Measurements from ENCODE around the gene SRGAP2. TPM values are rescaled to one million over a fixed set of nuclear protein-coding genes. Genes with fewer than 3 reads are reported as not detected.
"Not testable (repeated sequence)": the region's sequence is repeated elsewhere in the genome, so short reads cannot be mapped to it uniquely, and the experiment has no call there.

SRGAP2 gene
- total RNA-seq, 1 donor from 2014 or later: 88.4 TPM

DNA sequence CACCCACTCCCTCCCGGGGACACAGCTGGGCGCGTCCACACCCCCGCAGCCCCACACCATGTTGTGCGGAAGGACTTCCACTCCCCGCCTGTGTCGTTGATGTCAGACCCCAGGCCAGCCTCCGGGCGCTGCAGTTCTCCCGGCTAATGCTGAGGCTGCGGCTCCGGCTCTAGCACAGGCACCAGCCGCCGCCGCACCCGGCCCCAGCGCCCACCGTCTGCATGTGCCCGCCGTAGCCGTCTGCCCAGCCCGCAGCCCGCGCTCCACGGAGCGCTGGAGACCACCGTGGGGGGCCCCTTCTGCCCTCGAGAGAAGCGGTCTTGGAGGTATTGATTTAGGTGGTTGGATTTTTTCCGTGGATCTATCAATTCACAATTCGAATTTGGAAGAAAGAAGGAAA, 2.2 kb downstream of the SRGAP2 start:
- not testable (repeated sequence) for H3K36me3 Mint-ChIP-seq; H3K79me2 ChIP-seq (ENCODE audit: low read depth); DNase-seq (ENCODE audit: low spot score); H3K4me3 Mint-ChIP-seq; H3F3A ChIP-seq (ENCODE audit: low read depth); H3K4me1 Mint-ChIP-seq; H3K4me1 ChIP-seq; H3K27me3 Mint-ChIP-seq (ENCODE audit: insufficient read depth, low read depth); H3K9ac ChIP-seq; H3K9me3 ChIP-seq (ENCODE audit: low read depth); H3K36me3 ChIP-seq; H3K27me3 ChIP-seq; H3K27ac ChIP-seq; H3K9me3 Mint-ChIP-seq; H3K27ac Mint-ChIP-seq; H4K20me1 ChIP-seq (ENCODE audit: low read depth); H2AFZ ChIP-seq (replicated peaks)
- H3K4me3 ChIP-seq: peak overlapping the region; percentile 38
- peak overlapping the region; percentile 60 for H3K4me2 ChIP-seq

DNA sequence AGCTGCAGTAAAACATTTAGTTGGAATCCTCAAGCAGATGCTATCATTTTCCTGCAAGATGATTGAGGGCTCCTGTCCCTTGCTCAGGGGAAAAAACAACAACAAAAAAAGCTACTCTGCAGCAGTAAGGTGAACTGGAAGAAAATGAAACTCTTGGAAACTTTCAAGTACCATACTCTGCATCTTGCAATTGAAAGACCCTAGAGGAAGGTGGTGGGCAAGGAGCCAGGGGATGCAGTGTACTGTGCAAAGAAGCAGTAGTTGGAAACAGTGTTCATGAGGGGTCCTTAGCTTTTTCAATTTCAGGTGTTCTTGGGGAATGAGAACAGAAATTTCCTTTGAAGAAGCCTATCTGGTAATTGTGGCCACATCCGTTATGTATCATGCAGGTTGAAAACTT, 7.5 kb downstream of the SRGAP2 start:
- not testable (repeated sequence) for H3K4me2 ChIP-seq; DNase-seq (ENCODE audit: low spot score); H2AFZ ChIP-seq (replicated peaks); H3K36me3 Mint-ChIP-seq; H3K27me3 Mint-ChIP-seq (ENCODE audit: insufficient read depth, low read depth); H3K4me1 Mint-ChIP-seq; H3K27ac ChIP-seq; H3K9me3 ChIP-seq (ENCODE audit: low read depth); H3F3A ChIP-seq (ENCODE audit: low read depth); H4K20me1 ChIP-seq (ENCODE audit: low read depth); H3K27me3 ChIP-seq; H3K4me3 ChIP-seq; H3K9me3 Mint-ChIP-seq; H3K4me1 ChIP-seq; H3K36me3 ChIP-seq; H3K27ac Mint-ChIP-seq; H3K79me2 ChIP-seq (ENCODE audit: low read depth); H3K9ac ChIP-seq; H3K4me3 Mint-ChIP-seq

DNA sequence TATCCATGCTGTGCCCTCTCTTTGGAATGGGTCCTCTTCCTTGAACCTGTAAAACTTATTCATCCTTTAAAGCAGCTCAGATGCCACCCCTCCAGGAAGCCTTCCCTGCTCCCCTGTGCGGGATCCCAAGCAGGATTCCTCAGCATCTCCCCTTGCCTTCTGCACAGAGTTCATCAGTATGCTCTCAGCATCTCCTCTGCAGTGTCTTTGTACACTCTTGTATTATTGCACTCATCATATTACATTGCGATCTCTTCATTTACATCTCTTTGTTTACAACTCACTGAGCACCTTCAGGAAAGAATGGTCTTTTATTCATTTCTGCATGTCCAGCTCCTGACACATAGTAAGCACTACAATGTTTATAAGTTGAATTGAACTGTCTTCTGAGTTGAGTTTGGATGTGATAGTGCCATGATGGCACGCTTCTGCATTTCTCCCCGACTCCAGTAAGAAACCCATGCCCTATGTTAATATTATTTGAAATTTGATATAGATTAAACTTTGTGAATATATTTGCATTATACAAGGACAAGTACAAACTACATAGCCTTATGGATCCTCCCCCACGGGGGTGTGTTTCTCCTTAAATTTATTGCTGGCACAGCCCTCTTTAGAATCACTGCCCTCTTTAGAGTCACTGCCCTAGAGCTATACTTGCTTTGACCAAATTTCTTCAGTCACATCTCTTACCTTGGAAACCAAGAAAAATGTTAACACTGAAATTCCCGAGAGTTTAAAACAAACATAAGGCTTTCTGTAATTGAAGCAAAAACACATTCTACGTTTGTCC, 12.5 kb downstream of the SRGAP2 start:
- not testable (repeated sequence) for H3K36me3 Mint-ChIP-seq; H3K4me1 ChIP-seq; H3K4me3 ChIP-seq; H3K9me3 ChIP-seq (ENCODE audit: low read depth); H3K27ac Mint-ChIP-seq; H3K79me2 ChIP-seq (ENCODE audit: low read depth); H4K20me1 ChIP-seq (ENCODE audit: low read depth); H2AFZ ChIP-seq (replicated peaks); H3K4me2 ChIP-seq; H3K27ac ChIP-seq; H3K9ac ChIP-seq; H3K27me3 ChIP-seq; DNase-seq (ENCODE audit: low spot score); H3K4me1 Mint-ChIP-seq; H3K27me3 Mint-ChIP-seq (ENCODE audit: insufficient read depth, low read depth); H3F3A ChIP-seq (ENCODE audit: low read depth); H3K4me3 Mint-ChIP-seq; H3K9me3 Mint-ChIP-seq; H3K36me3 ChIP-seq

DNA sequence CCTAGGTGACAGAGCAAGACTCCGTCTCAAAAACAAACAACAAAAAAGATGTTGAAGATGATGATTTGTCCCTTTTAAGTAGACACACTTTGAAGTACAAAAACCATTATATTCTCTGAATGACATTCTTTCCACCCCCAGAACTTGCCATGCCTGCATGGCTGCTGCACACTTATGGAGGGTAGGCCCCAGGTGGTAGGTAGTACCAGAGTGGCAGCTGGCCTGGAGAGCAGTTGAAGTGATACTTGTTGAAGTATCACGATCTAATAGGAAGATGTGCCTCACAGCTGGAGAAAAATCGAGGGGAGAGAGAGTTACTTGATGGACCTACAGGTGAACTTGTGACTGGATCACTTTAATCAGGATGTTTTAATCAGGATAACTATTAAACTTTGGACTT, 14.9 kb downstream of the SRGAP2 start:
- not testable (repeated sequence) for H3K4me1 ChIP-seq; H3K4me2 ChIP-seq; H3K36me3 Mint-ChIP-seq; H3K4me3 ChIP-seq; H3K9me3 Mint-ChIP-seq; H3K79me2 ChIP-seq (ENCODE audit: low read depth); H3K27ac ChIP-seq; H3K4me3 Mint-ChIP-seq; H3K9ac ChIP-seq; H3K27me3 Mint-ChIP-seq (ENCODE audit: insufficient read depth, low read depth); H3K36me3 ChIP-seq; DNase-seq (ENCODE audit: low spot score); H3K4me1 Mint-ChIP-seq; H2AFZ ChIP-seq (replicated peaks); H3K27ac Mint-ChIP-seq; H4K20me1 ChIP-seq (ENCODE audit: low read depth); H3K27me3 ChIP-seq; H3K9me3 ChIP-seq (ENCODE audit: low read depth); H3F3A ChIP-seq (ENCODE audit: low read depth)

DNA sequence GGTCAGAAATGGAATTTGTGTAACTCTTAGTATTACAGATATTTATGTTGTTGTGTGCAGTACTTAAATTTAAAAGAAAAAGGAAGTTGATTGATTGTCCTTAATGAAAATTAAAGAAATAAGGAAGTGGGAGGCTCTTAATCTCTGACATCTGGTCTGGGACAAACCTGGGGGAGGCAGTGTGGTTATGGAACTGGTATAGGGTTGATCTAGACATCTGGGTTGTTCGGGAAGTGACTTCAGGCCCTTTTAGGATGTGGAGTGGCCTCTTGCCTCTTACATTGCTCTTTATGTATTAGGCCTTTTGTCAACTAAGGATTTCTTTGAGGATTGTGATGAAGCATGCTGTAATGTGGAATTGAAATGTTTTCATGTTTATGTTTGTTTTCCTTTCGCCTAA, 15.4 kb downstream of the SRGAP2 start:
- H3K4me2 ChIP-seq; H3K4me3 Mint-ChIP-seq; H3K79me2 ChIP-seq (ENCODE audit: low read depth); H2AFZ ChIP-seq (replicated peaks); H3F3A ChIP-seq (ENCODE audit: low read depth); H3K27me3 Mint-ChIP-seq (ENCODE audit: insufficient read depth, low read depth); H3K27me3 ChIP-seq; H3K27ac Mint-ChIP-seq; H3K9me3 ChIP-seq (ENCODE audit: low read depth); H3K9me3 Mint-ChIP-seq; H3K36me3 ChIP-seq; H3K4me1 ChIP-seq; H3K4me3 ChIP-seq; H4K20me1 ChIP-seq (ENCODE audit: low read depth); DNase-seq (ENCODE audit: low spot score); H3K36me3 Mint-ChIP-seq; H3K4me1 Mint-ChIP-seq; H3K27ac ChIP-seq; H3K9ac ChIP-seq: not testable (repeated sequence)

DNA sequence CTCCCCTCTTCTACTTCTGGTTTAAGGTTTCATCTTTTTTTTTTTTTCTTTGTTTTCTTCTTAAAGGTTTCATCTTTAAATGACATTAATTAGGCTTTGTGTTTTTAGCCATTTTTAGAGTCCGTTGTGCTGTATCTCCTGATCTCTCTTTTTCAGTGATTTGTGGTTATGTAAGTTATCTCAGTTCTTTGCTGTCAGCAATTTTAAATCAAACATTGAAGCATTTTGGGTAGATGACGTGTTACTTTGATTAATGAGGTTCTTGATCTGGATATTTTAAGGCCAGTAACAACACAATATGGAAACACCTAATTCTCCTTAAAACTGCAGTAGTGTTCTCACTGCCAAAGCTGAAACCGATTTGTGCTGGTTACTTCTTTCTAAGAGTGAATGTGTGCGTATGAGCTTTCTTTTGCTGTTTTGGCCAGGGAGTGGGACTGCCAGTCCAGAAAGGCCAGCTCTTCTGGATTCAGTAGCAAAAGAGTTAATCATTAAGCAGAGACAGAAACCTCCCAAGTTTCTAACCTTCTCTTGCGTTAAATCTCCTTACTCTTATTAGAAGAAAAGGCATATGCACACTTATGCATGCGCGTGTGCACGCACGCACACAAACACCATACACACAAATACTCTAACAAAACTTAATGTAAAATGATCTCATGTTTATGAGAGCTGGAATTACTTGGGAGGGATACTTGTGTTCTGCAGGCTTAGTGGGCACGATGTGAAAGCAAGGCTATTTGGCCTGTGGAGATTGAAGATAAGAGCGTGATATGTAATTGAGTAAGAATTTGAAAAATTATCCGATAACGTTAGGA, 16.4 kb downstream of the SRGAP2 start:
- H3K36me3 ChIP-seq; H3K4me1 Mint-ChIP-seq; H3K27me3 ChIP-seq; H3K79me2 ChIP-seq (ENCODE audit: low read depth); H3K9me3 Mint-ChIP-seq; H3K36me3 Mint-ChIP-seq; H3K9me3 ChIP-seq (ENCODE audit: low read depth); H3K4me1 ChIP-seq; H3K9ac ChIP-seq; H3K4me3 Mint-ChIP-seq; H3K4me2 ChIP-seq; DNase-seq (ENCODE audit: low spot score); H3K27ac Mint-ChIP-seq; H3K4me3 ChIP-seq; H2AFZ ChIP-seq (replicated peaks); H4K20me1 ChIP-seq (ENCODE audit: low read depth); H3F3A ChIP-seq (ENCODE audit: low read depth); H3K27ac ChIP-seq; H3K27me3 Mint-ChIP-seq (ENCODE audit: insufficient read depth, low read depth): not testable (repeated sequence)

DNA sequence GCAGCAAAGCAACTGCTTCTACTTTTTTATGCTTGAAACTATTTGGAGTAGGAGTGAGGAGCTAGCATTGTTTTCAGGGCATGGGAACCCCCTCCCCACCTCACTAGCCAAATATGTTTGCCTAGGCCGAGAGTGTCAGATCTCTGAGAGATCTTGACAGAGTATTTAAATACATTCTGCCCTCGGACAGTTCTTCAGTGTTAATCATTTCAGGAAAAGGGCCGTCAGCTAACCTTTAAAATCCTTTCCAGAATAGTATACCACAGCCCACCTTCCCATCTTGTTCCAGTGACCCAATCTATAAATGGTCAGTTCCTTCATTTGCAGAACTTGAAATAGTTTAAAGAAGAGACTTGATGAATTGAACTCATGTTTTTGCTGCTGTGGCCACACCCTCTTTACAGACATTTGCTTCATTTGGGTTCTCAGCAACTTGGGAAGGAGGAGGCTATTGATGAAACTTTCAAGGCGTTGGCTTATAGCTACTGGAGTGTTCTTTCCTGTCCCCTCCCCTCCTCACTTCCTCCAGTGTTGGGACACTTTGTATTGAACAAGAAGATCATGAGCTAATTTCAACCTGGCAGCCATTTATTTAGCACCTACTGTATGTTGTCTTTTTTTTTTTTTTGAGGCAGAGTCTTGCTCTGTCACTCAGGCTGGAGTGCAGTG, 17.1 kb downstream of the SRGAP2 start:
- not testable (repeated sequence) for H3K27ac Mint-ChIP-seq, H3K9me3 Mint-ChIP-seq, H3K4me1 Mint-ChIP-seq

DNA sequence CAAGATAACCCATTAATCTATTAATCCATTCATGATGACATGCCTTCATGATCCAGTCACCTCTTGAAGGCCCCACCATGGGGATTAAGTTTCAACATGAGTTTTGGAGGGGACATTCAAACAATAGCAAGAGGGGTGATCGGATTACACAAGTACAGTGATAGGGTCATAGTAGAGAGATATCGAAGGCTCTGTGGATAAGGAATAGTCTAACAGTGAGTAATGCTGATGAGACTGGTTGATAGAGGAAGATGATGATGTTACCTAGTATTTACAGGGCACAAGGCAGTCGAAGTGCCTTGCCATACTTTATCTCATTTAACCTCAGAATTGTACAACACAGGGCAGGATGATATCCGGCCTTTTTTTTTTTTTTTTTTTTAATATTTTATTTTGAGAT, 18.2 kb downstream of the SRGAP2 start:
- not testable (repeated sequence) for H3K27ac ChIP-seq; H3K79me2 ChIP-seq (ENCODE audit: low read depth); H2AFZ ChIP-seq (replicated peaks); H3F3A ChIP-seq (ENCODE audit: low read depth); DNase-seq (ENCODE audit: low spot score); H4K20me1 ChIP-seq (ENCODE audit: low read depth); H3K27me3 Mint-ChIP-seq (ENCODE audit: insufficient read depth, low read depth); H3K4me1 ChIP-seq; H3K4me1 Mint-ChIP-seq; H3K4me3 ChIP-seq; H3K27ac Mint-ChIP-seq; H3K36me3 ChIP-seq; H3K9ac ChIP-seq; H3K4me2 ChIP-seq; H3K9me3 ChIP-seq (ENCODE audit: low read depth); H3K27me3 ChIP-seq; H3K9me3 Mint-ChIP-seq; H3K36me3 Mint-ChIP-seq; H3K4me3 Mint-ChIP-seq

More for the DNA sequence above, 17.1 kb downstream of the SRGAP2 start:
- not testable (repeated sequence) for H3K36me3 ChIP-seq; H3K4me1 ChIP-seq; H3K9ac ChIP-seq; H3K27me3 ChIP-seq; H2AFZ ChIP-seq (replicated peaks); H3K79me2 ChIP-seq (ENCODE audit: low read depth); H3K36me3 Mint-ChIP-seq; H3K27ac ChIP-seq; H3K9me3 ChIP-seq (ENCODE audit: low read depth); H3K4me2 ChIP-seq; H3K4me3 ChIP-seq; H3F3A ChIP-seq (ENCODE audit: low read depth); H4K20me1 ChIP-seq (ENCODE audit: low read depth); H3K27me3 Mint-ChIP-seq (ENCODE audit: insufficient read depth, low read depth); H3K4me3 Mint-ChIP-seq
- peak; percentile 0 for DNase-seq (ENCODE audit: low spot score)

Data from neural progenitor cell (in vitro differentiated cells).